WTC11 (cell line): Measurements from ENCODE around the gene GPR183. TPM values are rescaled to one million over a fixed set of nuclear protein-coding genes. Genes with fewer than 3 reads are reported as not detected.

Experiments
- ATAC-seq: fragments of 200-7000 bp; cut with Tn5 transposase; 2 replicates; pipeline ENCODE4 v1.10.0; 2021; ENCODE audit warnings: mild to moderate bottlenecking, moderate library complexity
- CTCF ChIA-PET: fragments of 300-600 bp; sonication (Branson Sonifier 250); formaldehyde crosslinking; loops from one replicate; lab custom pipeline; 2021; ENCODE audit warnings: antibody characterized with exemption; lab: Charles Lee
- POLR2A ChIA-PET: fragments of 350-600 bp; sonication (Branson Sonifier 250); formaldehyde crosslinking; loops from one replicate; lab custom pipeline; 2021; ENCODE audit warnings: antibody characterized with exemption; lab: Charles Lee
- DNase-seq: peaks from one replicate; pipeline ENCODE4 v3.0.0; 2021; ENCODE audit warnings: low spot score
- H3K27ac Mint-ChIP-seq: 2 replicates; pipeline ENCODE4 v1.8.0; 2021; ENCODE audit warnings: mixed read lengths
- H3K27me3 Mint-ChIP-seq: 2 replicates; pipeline ENCODE4 v1.8.0; 2021; ENCODE audit warnings: low read depth, mild to moderate bottlenecking, moderate library complexity, mixed read lengths
- H3K36me3 Mint-ChIP-seq: 2 replicates; pipeline ENCODE4 v1.8.0; 2021; ENCODE audit warnings: mixed read lengths
- H3K4me1 Mint-ChIP-seq: 2 replicates; pipeline ENCODE4 v1.8.0; 2022; ENCODE audit warnings: mixed read lengths
- H3K4me3 Mint-ChIP-seq: 2 replicates; pipeline ENCODE4 v1.8.0; 2021; ENCODE audit warnings: mild to moderate bottlenecking, moderate library complexity, mixed read lengths
- H3K9me3 Mint-ChIP-seq: 2 replicates; pipeline ENCODE4 v1.8.0; 2021; ENCODE audit warnings: mixed read lengths
- ATF6 ChIP-seq: sonication (generic); formaldehyde crosslinking; IDR thresholded peaks from 2 replicates; pipeline ENCODE4 v1.8.1; 2023; ENCODE audit warnings: mild to moderate bottlenecking, missing genetic modification reagents
- CREM ChIP-seq: sonication (generic); formaldehyde crosslinking; IDR thresholded peaks from 2 replicates; pipeline ENCODE4 v1.8.1; 2022; ENCODE audit warnings: mild to moderate bottlenecking, missing genetic modification reagents, moderate library complexity
- ETV6 ChIP-seq: sonication (generic); formaldehyde crosslinking; IDR thresholded peaks from 2 replicates; pipeline ENCODE4 v1.8.1; 2022; ENCODE audit warnings: mild to moderate bottlenecking, missing genetic modification reagents
- FOXJ3 ChIP-seq: sonication (generic); formaldehyde crosslinking; IDR thresholded peaks from 2 replicates; pipeline ENCODE4 v1.9.0; 2021; ENCODE audit warnings: missing genetic modification reagents, mild to moderate bottlenecking, borderline replicate concordance
- FOXP4 ChIP-seq: sonication (generic); formaldehyde crosslinking; IDR thresholded peaks from 2 replicates; pipeline ENCODE4 v1.8.0; 2022; ENCODE audit warnings: mild to moderate bottlenecking, missing genetic modification reagents
- GABPB1 ChIP-seq: sonication (generic); formaldehyde crosslinking; IDR thresholded peaks from 2 replicates; pipeline ENCODE4 v1.8.1; 2023; ENCODE audit warnings: mild to moderate bottlenecking, missing genetic modification reagents
- GRHL2 ChIP-seq: fragments of 250-450 bp; sonication (Bioruptor Pico); IDR thresholded peaks from 2 replicates; pipeline ENCODE4 v1.8.0; 2022; ENCODE audit warnings: mild to moderate bottlenecking, moderate library complexity; ENCODE audit not compliant: insufficient replicate concordance, severe bottlenecking
- GTF2I ChIP-seq: fragments of 250-450 bp; sonication (Bioruptor Pico); conservative IDR thresholded peaks from 2 replicates; pipeline ENCODE4 v1.4.0; 2021; ENCODE audit warnings: mild to moderate bottlenecking
- MXD4 ChIP-seq: fragments of 250-450 bp; sonication (Bioruptor Pico); IDR thresholded peaks from 2 replicates; pipeline ENCODE4 v1.8.0; 2021; ENCODE audit warnings: mild to moderate bottlenecking, moderate library complexity, borderline replicate concordance
- OVOL2 ChIP-seq: fragments of 250-450 bp; sonication (Bioruptor Pico); IDR thresholded peaks from 2 replicates; pipeline ENCODE4 v1.9.0; 2021; ENCODE audit warnings: mild to moderate bottlenecking, borderline replicate concordance
- PRRX2 ChIP-seq: fragments of 250-450 bp; sonication (Bioruptor Pico); IDR thresholded peaks from 2 replicates; pipeline ENCODE4 v1.8.0; 2021; ENCODE audit warnings: mild to moderate bottlenecking
- SOX15 ChIP-seq: fragments of 250-450 bp; sonication (Bioruptor Pico); IDR thresholded peaks from 2 replicates; pipeline ENCODE4 v1.9.0; 2021; ENCODE audit warnings: mild to moderate bottlenecking
- TEAD1 ChIP-seq: sonication (generic); formaldehyde crosslinking; IDR thresholded peaks from 2 replicates; pipeline ENCODE4 v1.8.0; 2022; ENCODE audit warnings: mild to moderate bottlenecking, missing genetic modification reagents
- ZNF232 ChIP-seq: sonication (generic); formaldehyde crosslinking; IDR thresholded peaks from 2 replicates; pipeline ENCODE4 v1.8.0; 2022; ENCODE audit warnings: mild to moderate bottlenecking, missing genetic modification reagents
- total RNA-seq: library from RNA; stranded (reverse); gene quantifications from 3 replicates; pipeline ENCODE4 v1.2.3, GENCODE V29; 2021
- TF ChIP-seq, protein P1 (sequence below): sonication (generic); formaldehyde crosslinking; IDR thresholded peaks from 2 replicates; pipeline ENCODE4 v1.8.1; 2022; ENCODE audit warnings: missing genetic modification reagents, borderline replicate concordance
- TF ChIP-seq, protein P2 (sequence below): sonication (generic); formaldehyde crosslinking; IDR thresholded peaks from 2 replicates; pipeline ENCODE4 v1.8.0; 2023; ENCODE audit warnings: mild to moderate bottlenecking, missing genetic modification reagents

Gene GPR183
- total RNA-seq, 1 experiment from 2014 or later, result 0.13 TPM

GRCh38 chr13:99308471-99309087, 1.4 kb upstream of the GPR183 start:
- Mint-ChIP-seq H3K36me3 (peaks cover 5% of the 10 kb centered on the region), H3K4me3 (no peak overlapping the region), H3K4me1 (peaks cover 19% of the 10 kb centered on the region), H3K27ac (no peak overlapping the region), H3K9me3 (no peaks in the 10 kb centered on the region), H3K27me3 (no peaks in the 10 kb centered on the region)
- ATAC-seq (no peak), DNase-seq (no peak)
- TF ChIP-seq OVOL2 (CRISPR knock-in tag) (no peak), FOXP4 (CRISPR knock-in tag) (no peak), CREM (CRISPR knock-in tag) (no peak), TEAD1 (CRISPR knock-in tag) (no peak), GRHL2 (no peak), ZNF232 (CRISPR knock-in tag) (no peak), ATF6 (no peak), GTF2I (CRISPR knock-in tag) (no peak), MXD4 (CRISPR knock-in tag) (no peak), FOXJ3 (CRISPR knock-in tag) (no peak)
- POLR2A ChIA-PET, result no interaction called here
- CTCF ChIA-PET, result no interaction called here

DNA sequence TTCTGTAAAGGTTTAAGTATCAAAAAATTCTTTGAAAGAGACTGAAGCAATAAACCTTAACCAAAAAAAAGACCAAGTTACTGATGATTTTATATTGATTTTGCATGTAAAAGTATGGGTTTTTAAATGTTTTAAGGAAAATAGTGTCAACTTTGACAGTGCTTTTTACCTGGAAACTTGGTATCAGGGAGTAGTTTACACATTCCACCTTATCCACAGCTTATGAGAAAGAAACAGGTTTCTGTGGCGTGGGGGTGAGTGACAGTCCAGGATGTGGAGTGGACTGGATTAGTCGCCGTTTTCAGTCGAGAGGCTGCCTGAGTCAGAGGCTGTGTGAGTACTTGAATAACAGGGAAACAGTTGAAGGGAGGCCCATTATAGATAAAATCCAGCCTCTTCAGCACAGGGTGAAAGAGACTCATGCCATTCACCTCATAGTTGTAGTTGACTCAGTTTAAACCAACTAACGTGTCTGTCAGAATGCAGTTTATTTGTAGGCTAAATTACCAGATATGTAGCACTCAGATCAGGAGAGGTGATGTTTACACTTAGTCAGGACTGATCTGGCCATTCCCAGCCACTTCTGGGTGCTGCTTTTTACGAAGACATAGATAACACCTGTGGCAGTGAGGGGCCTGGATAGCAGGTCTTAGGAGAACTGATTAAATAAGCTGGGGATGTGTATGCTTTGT, 595 bp upstream of the GPR183 start:
- POLR2A ChIA-PET, result no interaction called here
- CTCF ChIA-PET, result no interaction called here
- no peak overlapping the region for H3K4me3 Mint-ChIP-seq

More for the DNA sequence above, 595 bp upstream of the GPR183 start:
- H3K36me3 Mint-ChIP-seq, result peaks cover 5% of the 10 kb centered on the region
- TF ChIP-seq, protein P1, sequence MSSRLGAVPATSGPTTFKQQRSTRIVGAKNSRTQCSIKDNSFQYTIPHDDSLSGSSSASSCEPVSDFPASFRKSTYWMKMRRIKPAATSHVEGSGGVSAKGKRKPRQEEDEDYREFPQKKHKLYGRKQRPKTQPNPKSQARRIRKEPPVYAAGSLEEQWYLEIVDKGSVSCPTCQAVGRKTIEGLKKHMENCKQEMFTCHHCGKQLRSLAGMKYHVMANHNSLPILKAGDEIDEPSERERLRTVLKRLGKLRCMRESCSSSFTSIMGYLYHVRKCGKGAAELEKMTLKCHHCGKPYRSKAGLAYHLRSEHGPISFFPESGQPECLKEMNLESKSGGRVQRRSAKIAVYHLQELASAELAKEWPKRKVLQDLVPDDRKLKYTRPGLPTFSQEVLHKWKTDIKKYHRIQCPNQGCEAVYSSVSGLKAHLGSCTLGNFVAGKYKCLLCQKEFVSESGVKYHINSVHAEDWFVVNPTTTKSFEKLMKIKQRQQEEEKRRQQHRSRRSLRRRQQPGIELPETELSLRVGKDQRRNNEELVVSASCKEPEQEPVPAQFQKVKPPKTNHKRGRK (CRISPR knock-in tag), result no peak
- TF ChIP-seq PRRX2 (CRISPR knock-in tag) (no peak), GABPB1 (CRISPR knock-in tag) (no peak), ETV6 (CRISPR knock-in tag) (no peak), SOX15 (CRISPR knock-in tag) (no peak)
- TF ChIP-seq, protein P2, sequence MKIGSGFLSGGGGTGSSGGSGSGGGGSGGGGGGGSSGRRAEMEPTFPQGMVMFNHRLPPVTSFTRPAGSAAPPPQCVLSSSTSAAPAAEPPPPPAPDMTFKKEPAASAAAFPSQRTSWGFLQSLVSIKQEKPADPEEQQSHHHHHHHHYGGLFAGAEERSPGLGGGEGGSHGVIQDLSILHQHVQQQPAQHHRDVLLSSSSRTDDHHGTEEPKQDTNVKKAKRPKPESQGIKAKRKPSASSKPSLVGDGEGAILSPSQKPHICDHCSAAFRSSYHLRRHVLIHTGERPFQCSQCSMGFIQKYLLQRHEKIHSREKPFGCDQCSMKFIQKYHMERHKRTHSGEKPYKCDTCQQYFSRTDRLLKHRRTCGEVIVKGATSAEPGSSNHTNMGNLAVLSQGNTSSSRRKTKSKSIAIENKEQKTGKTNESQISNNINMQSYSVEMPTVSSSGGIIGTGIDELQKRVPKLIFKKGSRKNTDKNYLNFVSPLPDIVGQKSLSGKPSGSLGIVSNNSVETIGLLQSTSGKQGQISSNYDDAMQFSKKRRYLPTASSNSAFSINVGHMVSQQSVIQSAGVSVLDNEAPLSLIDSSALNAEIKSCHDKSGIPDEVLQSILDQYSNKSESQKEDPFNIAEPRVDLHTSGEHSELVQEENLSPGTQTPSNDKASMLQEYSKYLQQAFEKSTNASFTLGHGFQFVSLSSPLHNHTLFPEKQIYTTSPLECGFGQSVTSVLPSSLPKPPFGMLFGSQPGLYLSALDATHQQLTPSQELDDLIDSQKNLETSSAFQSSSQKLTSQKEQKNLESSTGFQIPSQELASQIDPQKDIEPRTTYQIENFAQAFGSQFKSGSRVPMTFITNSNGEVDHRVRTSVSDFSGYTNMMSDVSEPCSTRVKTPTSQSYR, result no peak
- H3K27me3 Mint-ChIP-seq, result no peaks in the 10 kb centered on the region
- peaks cover 14% of the 10 kb centered on the region for H3K4me1 Mint-ChIP-seq
- DNase-seq, result no peak
- H3K27ac Mint-ChIP-seq, result peak overlapping the region; percentile 21; the same call in 1 of the 2 replicates
- no peak for ATAC-seq
- H3K9me3 Mint-ChIP-seq, result no peaks in the 10 kb centered on the region
